ENCODE data around the gene HOXD3. TPM values are rescaled to one million over a fixed set of nuclear protein-coding genes. Genes with fewer than 3 reads are reported as not detected.
A peak's percentile ranks its signal among the peaks of the same experiment; 100 is the strongest.

Gene HOXD3
- total RNA-seq, 1 experiment from 2014 or later, result not detected

- no peak overlapping the region for H3T11ph ChIP-seq (ENCODE audit: low read length)
- no peak overlapping the region for H3K18ac ChIP-seq (ENCODE audit: insufficient read length, low read depth, low read length)
- H3K4me1 ChIP-seq (ENCODE audit: insufficient read depth, low read length), result peaks cover 3% of the 10 kb centered on the region
- no peaks in the 10 kb centered on the region for H3K79me1 ChIP-seq (ENCODE audit: insufficient read depth, low read depth, low read length, poor library complexity, severe bottlenecking)
- H2BK5ac ChIP-seq (ENCODE audit: insufficient read length, low read length), result no peak overlapping the region
- H2BK120ac ChIP-seq (ENCODE audit: low read depth, low read length, poor library complexity, severe bottlenecking), result no peak overlapping the region
- peaks cover 17 to 29% of the 10 kb centered on the region in 2 experiments for H3K4me1 Mint-ChIP-seq
- no peak overlapping the region for H3K27ac ChIP-seq (ENCODE audit: insufficient read length, low read depth, low read length)
- H4K20me1 ChIP-seq (ENCODE audit: control insufficient read depth, insufficient read depth, insufficient read length), result no peaks in the 10 kb centered on the region
- H2BK15ac ChIP-seq (ENCODE audit: low read depth, low read length), result no peak overlapping the region
- peak overlapping the region; percentile 54 to 83 for H3K4me3 Mint-ChIP-seq
- H3K14ac ChIP-seq (ENCODE audit: insufficient read depth, low read length), result no peak overlapping the region
- H4K91ac ChIP-seq (ENCODE audit: insufficient read length, low read depth, low read length), result no peak overlapping the region
- no peaks in the 10 kb centered on the region for H3K9me3 ChIP-seq (ENCODE audit: control insufficient read depth, low read depth, low read length)
- no peak overlapping the region for H2BK12ac ChIP-seq (ENCODE audit: insufficient read length, low read depth, low read length)
- no peaks in the 10 kb centered on the region for H3K79me2 ChIP-seq (ENCODE audit: insufficient read depth, low read length)
- no peak overlapping the region for H3K27ac Mint-ChIP-seq
- H3K4ac ChIP-seq (ENCODE audit: low read depth, low read length), result no peak overlapping the region
- no CpG with 5 or more reads among the region's 13 CpGs for WGBS (ENCODE audit: extremely low coverage, insufficient read length, low lambda C conversion rate)
- H3K36me3 Mint-ChIP-seq (ENCODE audit: insufficient read depth in 1 of 3, low read depth in 3 of 3), result no peaks in the 10 kb centered on the region
- H3K4me2 ChIP-seq (ENCODE audit: insufficient read depth, insufficient read length, low read length), result peak overlapping the region; percentile 59
- H2AFZ ChIP-seq (ENCODE audit: low read length), result no peak overlapping the region
- H4K5ac ChIP-seq (ENCODE audit: insufficient read length, low read depth, low read length), result no peak overlapping the region
- H3K9ac ChIP-seq (ENCODE audit: extremely low read depth, insufficient read length, low read length), result no peak overlapping the region
- H2AK5ac ChIP-seq (ENCODE audit: insufficient read length, low read length), result no peak overlapping the region
- peaks cover 79% of the 10 kb centered on the region for H3K27me3 ChIP-seq (ENCODE audit: insufficient read depth, low read length)
- peaks cover 98% of the 10 kb centered on the region for H3K27me3 Mint-ChIP-seq (ENCODE audit: low read depth)
- no peak overlapping the region for H4K8ac ChIP-seq (replicated peaks; ENCODE audit: insufficient read length, low read depth, low read length)
- peaks cover 0 to 3% of the 10 kb centered on the region in 2 experiments; a peak in 1 of 5 replicates for H3K9me3 Mint-ChIP-seq
- peak; percentile 44 for DNase-seq
- H3K23ac ChIP-seq (ENCODE audit: insufficient read length, low read depth, low read length), result no peak overlapping the region
- no peak for TF ChIP-seq CTCF (conservative IDR thresholded peaks at IDR 0.05)
- H3K56ac ChIP-seq (ENCODE audit: insufficient read length, low read depth, low read length), result no peak overlapping the region
- no peak overlapping the region for H2BK20ac ChIP-seq (ENCODE audit: low read depth, low read length, poor library complexity, severe bottlenecking)
- peaks cover 2% of the 10 kb centered on the region for H3K23me2 ChIP-seq (ENCODE audit: insufficient read length, low read depth, low read length, poor library complexity, severe bottlenecking)
Measured at GRCh38 chr2:176187200-176187898, 30.2 kb downstream of the HOXD3 start.

All from H9 (cell line).